ENCODE results near the gene FZD7. TPM values are rescaled to one million over a fixed set of nuclear protein-coding genes. Genes with fewer than 3 reads are reported as not detected.

Gene FZD7
- total and polyA plus RNA-seq, 2 of the 8 experiments (the other 6 are each of a cell fraction or from before 2014, with no cell fraction given), result 176 to 246 TPM

DNA sequence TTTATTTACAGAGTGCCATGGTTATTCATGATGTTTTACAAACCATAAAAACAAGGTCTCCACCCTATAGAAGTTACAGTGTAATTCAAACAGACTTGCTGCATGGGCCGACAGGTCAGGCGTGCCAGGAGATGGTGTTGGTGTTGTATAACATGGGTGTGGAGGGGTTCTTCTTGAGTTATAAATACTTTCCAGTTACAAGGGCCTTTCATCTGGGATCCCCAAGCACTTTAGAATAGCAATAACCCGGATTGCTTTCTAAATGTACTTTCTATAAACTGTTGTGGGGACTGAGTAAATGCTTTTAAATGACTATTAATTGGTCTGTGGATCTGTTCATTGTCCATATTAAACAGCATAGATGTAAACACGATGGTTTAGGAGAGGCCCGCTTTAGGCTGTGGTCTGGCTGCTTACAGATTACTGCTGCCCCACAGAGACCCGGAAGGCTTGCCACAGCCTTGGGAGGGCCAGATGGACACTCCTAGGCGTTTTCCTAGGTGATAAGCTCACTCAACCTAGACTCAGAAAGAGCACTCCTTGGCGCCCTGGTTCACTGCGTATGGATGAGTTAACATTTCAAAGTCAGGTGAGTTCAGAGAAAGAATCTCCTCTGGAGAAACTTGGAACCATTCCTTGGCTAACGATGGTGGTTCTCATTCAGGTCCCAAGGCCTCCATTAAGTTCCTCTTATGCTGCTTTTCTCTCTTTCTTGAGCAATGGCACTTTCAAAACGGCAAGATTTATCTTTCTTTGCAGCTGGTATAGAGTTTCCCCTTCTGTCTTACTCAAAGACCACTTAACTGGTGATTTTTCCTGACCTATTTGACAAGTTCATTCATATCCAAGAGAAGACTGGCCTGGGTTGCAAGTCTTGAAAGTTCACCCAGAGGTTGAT lies 35.8 kb downstream of the FZD7 start:
- DNase-seq (ENCODE audit: low read depth in 1 of 2, low spot score in 2 of 2) (no peak), FAIRE-seq (no peak)
- Histone ChIP-seq H2AFZ (ENCODE audit: low read length) (no peak overlapping the region), H3K23ac (ENCODE audit: insufficient read length) (no peak overlapping the region), H3K27ac (ENCODE audit: low read depth, low read length) (no peak overlapping the region), H3K56ac (replicated peaks; ENCODE audit: insufficient read length, low read depth, low read length) (no peak overlapping the region), H3K36me3 (ENCODE audit: control insufficient read depth in 2 of 4, insufficient read depth in 4 of 4, low read length in 3 of 4) (no peaks in the 10 kb centered on the region), H2BK5ac (ENCODE audit: low read depth, low read length) (no peak overlapping the region), H3K9me3 (ENCODE audit: insufficient read depth in 2 of 2, low read depth in 1 of 2, low read length in 1 of 2) (no peaks in the 10 kb centered on the region), H3K79me2 (ENCODE audit: control insufficient read depth in 1 of 2, insufficient read depth in 2 of 2, low read length in 2 of 2) (no peaks in the 10 kb centered on the region), H3K4ac (replicated peaks; ENCODE audit: insufficient read length, low read depth, low read length) (no peak overlapping the region), H3K4me1 (replicated peaks in 1 of 4; ENCODE audit: control insufficient read depth in 3 of 4, insufficient read depth in 4 of 4, low read length in 3 of 4) (peaks cover 3 to 17% (median 8%) of the 10 kb centered on the region in 4 experiments; a peak in 6 of 7 replicates), H2AK5ac (ENCODE audit: low read depth, low read length) (no peak overlapping the region), H2BK15ac (ENCODE audit: low read length) (no peak overlapping the region), H3K4me3 (ENCODE audit: extremely low read depth in 1 of 4, insufficient read depth in 2 of 4, low read depth in 3 of 4, low read length in 4 of 4) (no peak overlapping the region), H3K23me2 (ENCODE audit: low read depth, low read length) (no peaks in the 10 kb centered on the region), H4K20me1 (replicated peaks in 1 of 2; ENCODE audit: control insufficient read depth in 1 of 2, insufficient read depth in 2 of 2, low read length in 2 of 2) (no peaks in the 10 kb centered on the region), H3K79me1 (ENCODE audit: low read depth, low read length) (no peaks in the 10 kb centered on the region), H3K27me3 (replicated peaks in 1 of 4; ENCODE audit: control insufficient read depth in 3 of 4, extremely low read depth in 1 of 4, insufficient read depth in 3 of 4, low read length in 3 of 4) (no peaks in the 10 kb centered on the region), H3K14ac (ENCODE audit: insufficient read length) (no peak overlapping the region), H4K5ac (ENCODE audit: insufficient read length, low read depth, low read length) (no peak overlapping the region), H3K9ac (replicated peaks in 1 of 4; ENCODE audit: extremely low read depth in 1 of 4, low read depth in 3 of 4, low read length in 3 of 4) (no peak overlapping the region), H2BK120ac (replicated peaks; ENCODE audit: low read depth, low read length) (no peak overlapping the region), H2BK12ac (ENCODE audit: low read depth, low read length) (no peak overlapping the region), H2BK20ac (ENCODE audit: low read length) (no peak overlapping the region), H3K4me2 (ENCODE audit: insufficient read depth in 1 of 2, low read depth in 2 of 2, low read length in 2 of 2) (no peak overlapping the region), H4K8ac (ENCODE audit: extremely low read depth, insufficient read depth, low read length) (no peak overlapping the region), H3K18ac (ENCODE audit: extremely low read depth, low read length) (no peak overlapping the region), H4K91ac (replicated peaks; ENCODE audit: insufficient read length, low read length) (no peak overlapping the region)
- ChIA-PET POLR2A (ENCODE audit: partially characterized antibody) (interaction anchor here (1.0 kb wide), 1 partner anchor 38 kb away, joined by 5 read pairs; no protein-coding TSS in a partner anchor), CTCF (ENCODE audit: partially characterized antibody) (interaction anchor here (1.0 to 1.4 kb wide), 6 partner anchors 9 to 209 kb away, joined by 3 to 4 read pairs (median 3); no protein-coding TSS in a partner anchor)
- TF ChIP-seq PHF8 (conservative IDR thresholded peaks at IDR 0.05; ENCODE audit: low read depth, low read length) (no peak), SP2 (IDR thresholded peaks at IDR 0.05; ENCODE audit: low read length) (no peak), CEBPB (IDR thresholded peaks at IDR 0.05; ENCODE audit: low read depth, low read length) (no peak), TCF12 (IDR thresholded peaks at IDR 0.05; ENCODE audit: low read depth, low read length) (no peak), TAF7 (optimal IDR thresholded peaks at IDR 0.05; ENCODE audit: borderline replicate concordance, low read depth, low read length) (no peak), CHD1 (IDR thresholded peaks at IDR 0.05; ENCODE audit: low read depth, low read length) (no peak), POU5F1 (IDR thresholded peaks at IDR 0.05; ENCODE audit: low read depth, low read length) (no peak)
- TF ChIP-seq, protein P1, sequence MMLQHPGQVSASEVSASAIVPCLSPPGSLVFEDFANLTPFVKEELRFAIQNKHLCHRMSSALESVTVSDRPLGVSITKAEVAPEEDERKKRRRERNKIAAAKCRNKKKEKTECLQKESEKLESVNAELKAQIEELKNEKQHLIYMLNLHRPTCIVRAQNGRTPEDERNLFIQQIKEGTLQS (IDR thresholded peaks at IDR 0.05; ENCODE audit: insufficient read depth, low read depth, low read length), result no peak
- WGBS, 2 experiments (ENCODE audit: extremely low coverage in 1 of 2, insufficient coverage in 1 of 2, insufficient read length in 1 of 2, insufficient replicate concordance in 2 of 2, low coverage in 1 of 2, low lambda C conversion rate in 2 of 2, missing lambda C conversion rate in 1 of 2), result 92% methylated on average over 11 of the region's 11 CpGs; no CpG with 5 or more reads in 1 of the 2 experiments

Data from H1 (cell line).